ENCODE data around the gene CADM2. TPM values are rescaled to one million over a fixed set of nuclear protein-coding genes. Genes with fewer than 3 reads are reported as not detected.

The CADM2 gene
- total RNA-seq, 2 donors from 2014 or later, result 24.1 to 29.8 TPM

- TF ChIP-seq CTCF (conservative IDR thresholded peaks at IDR 0.05), result no peak
- Histone ChIP-seq H3K9ac (ENCODE audit: extremely low read depth, low read length, poor library complexity, severe bottlenecking) (no peak overlapping the region), H3K9me3 (ENCODE audit: control insufficient read depth, low read length) (peaks cover 21% of the 10 kb centered on the region), H3K4me3 (ENCODE audit: low read length) (no peak overlapping the region), H3K27me3 (ENCODE audit: control insufficient read depth, insufficient read depth, low read length, poor library complexity, severe bottlenecking) (no peaks in the 10 kb centered on the region), H3K36me3 (ENCODE audit: control insufficient read depth, insufficient read depth, low read length) (no peaks in the 10 kb centered on the region), H3K27ac (ENCODE audit: low read depth, low read length) (no peak overlapping the region), H3K4me1 (ENCODE audit: control insufficient read depth, insufficient read depth, low read length) (no peaks in the 10 kb centered on the region)
- Mint-ChIP-seq H3K9me3 (peaks cover 20% of the 10 kb centered on the region), H3K4me1 (no peaks in the 10 kb centered on the region), H3K4me3 (no peak overlapping the region), H3K36me3 (ENCODE audit: low read depth) (peaks cover 9% of the 10 kb centered on the region), H3K27ac (no peak overlapping the region), H3K27me3 (ENCODE audit: insufficient read depth) (no peaks in the 10 kb centered on the region)
- WGBS, 2 experiments (ENCODE audit: insufficient coverage in 1 of 2, insufficient read length in 1 of 2), result 94% methylated on average over 1 of the region's 2 CpGs; no CpG with 5 or more reads in 1 of the 2 experiments
- no peak for DNase-seq
These were observed 767.5 kb downstream of the CADM2 start for GRCh38 chr3:85726241-85726640.

- Histone ChIP-seq H3K27ac (ENCODE audit: low read depth, low read length) (no peak overlapping the region), H3K4me3 (ENCODE audit: low read length) (no peak overlapping the region), H3K36me3 (ENCODE audit: control insufficient read depth, insufficient read depth, low read length) (no peaks in the 10 kb centered on the region), H3K9ac (ENCODE audit: extremely low read depth, low read length, poor library complexity, severe bottlenecking) (no peak overlapping the region), H3K4me1 (ENCODE audit: control insufficient read depth, insufficient read depth, low read length) (peaks cover 4% of the 10 kb centered on the region), H3K27me3 (ENCODE audit: control insufficient read depth, insufficient read depth, low read length, poor library complexity, severe bottlenecking) (no peaks in the 10 kb centered on the region), H3K9me3 (ENCODE audit: control insufficient read depth, low read length) (no peaks in the 10 kb centered on the region)
- Mint-ChIP-seq H3K27me3 (ENCODE audit: insufficient read depth) (no peaks in the 10 kb centered on the region), H3K4me3 (no peak overlapping the region), H3K36me3 (ENCODE audit: low read depth) (no peaks in the 10 kb centered on the region), H3K9me3 (peaks cover 5% of the 10 kb centered on the region), H3K27ac (peak overlapping the region; percentile 53), H3K4me1 (peaks cover 20% of the 10 kb centered on the region)
- no peak for TF ChIP-seq CTCF (conservative IDR thresholded peaks at IDR 0.05)
- DNase-seq, result no peak
- WGBS, 2 experiments (ENCODE audit: insufficient coverage in 1 of 2, insufficient read length in 1 of 2), result 67 to 80% methylated on average over 1 to 3 of the region's 3 CpGs
These were observed 779.1 kb downstream of the CADM2 start for GRCh38 chr3:85737846-85738245.

GRCh38 chr3:85740561-85740960, 781.8 kb downstream of the CADM2 start:
- Histone ChIP-seq H3K9me3 (ENCODE audit: control insufficient read depth, low read length) (no peaks in the 10 kb centered on the region), H3K4me1 (ENCODE audit: control insufficient read depth, insufficient read depth, low read length) (peaks cover 4% of the 10 kb centered on the region), H3K4me3 (ENCODE audit: low read length) (no peak overlapping the region), H3K27ac (ENCODE audit: low read depth, low read length) (no peak overlapping the region), H3K36me3 (ENCODE audit: control insufficient read depth, insufficient read depth, low read length) (no peaks in the 10 kb centered on the region), H3K9ac (ENCODE audit: extremely low read depth, low read length, poor library complexity, severe bottlenecking) (no peak overlapping the region), H3K27me3 (ENCODE audit: control insufficient read depth, insufficient read depth, low read length, poor library complexity, severe bottlenecking) (no peaks in the 10 kb centered on the region)
- whole genome bisulfite sequencing, 2 experiments (ENCODE audit: insufficient coverage in 1 of 2, insufficient read length in 1 of 2), result 94 to 97% methylated on average over 2 of the region's 2 CpGs
- Mint-ChIP-seq H3K27me3 (ENCODE audit: insufficient read depth) (no peaks in the 10 kb centered on the region), H3K27ac (no peak overlapping the region), H3K36me3 (ENCODE audit: low read depth) (no peaks in the 10 kb centered on the region), H3K4me3 (no peak overlapping the region), H3K9me3 (peaks cover 5% of the 10 kb centered on the region), H3K4me1 (peaks cover 18% of the 10 kb centered on the region)
- DNase-seq, result no peak
- TF ChIP-seq CTCF (conservative IDR thresholded peaks at IDR 0.05), result no peak

Data from endodermal cell (in vitro differentiated cells).